ENCODE measurements around the gene FOXA2.
"Not testable (repeated sequence)": the region's sequence is repeated elsewhere in the genome, so short reads cannot be mapped to it uniquely, and the experiment has no call there.

Gene FOXA2

GRCh38 chr20:22584522-22584921 is at the start of gene FOXA2:
Gene FOXA2 (minus strand): TSS chr20:22584572. CDS start chr20:22584278, 294 bp downstream.
- DNase-seq (ENCODE audit: low spot score) = no peak

- no peak for DNase-seq (ENCODE audit: low spot score)
Observed at GRCh38 chr20:22630701-22631100, 46.3 kb upstream of the FOXA2 start.

- no peak for DNase-seq (ENCODE audit: low spot score)
Observed at GRCh38 chr20:22629927-22630326, 45.6 kb upstream of the FOXA2 start.

GRCh38 chr20:22629447-22629846 is 45.1 kb upstream of the FOXA2 start:
- DNase-seq (ENCODE audit: low spot score) = no peak

- no peak for DNase-seq (ENCODE audit: low spot score)
Observed at GRCh38 chr20:22626496-22626895, 42.1 kb upstream of the FOXA2 start.

GRCh38 chr20:22623211-22623610 is 38.8 kb upstream of the FOXA2 start:
- DNase-seq (ENCODE audit: low spot score) = no peak

GRCh38 chr20:22620342-22620741 is 36.0 kb upstream of the FOXA2 start:
- no peak for DNase-seq (ENCODE audit: low spot score)

GRCh38 chr20:22619806-22620205 is 35.4 kb upstream of the FOXA2 start:
- DNase-seq (ENCODE audit: low spot score) = no peak

GRCh38 chr20:22619272-22619671 is 34.9 kb upstream of the FOXA2 start:
- DNase-seq (ENCODE audit: low spot score) = no peak

- no peak for DNase-seq (ENCODE audit: low spot score)
Observed at GRCh38 chr20:22617160-22617559, 32.8 kb upstream of the FOXA2 start.

GRCh38 chr20:22616551-22616950 is 32.2 kb upstream of the FOXA2 start:
- DNase-seq (ENCODE audit: low spot score) = no peak

- no peak for DNase-seq (ENCODE audit: low spot score)
Observed at GRCh38 chr20:22615425-22615824, 31.1 kb upstream of the FOXA2 start.

GRCh38 chr20:22611636-22612035 is 27.3 kb upstream of the FOXA2 start:
- DNase-seq (ENCODE audit: low spot score) = no peak

GRCh38 chr20:22607695-22608094 is 23.3 kb upstream of the FOXA2 start:
- DNase-seq (ENCODE audit: low spot score) = no peak

- DNase-seq (ENCODE audit: low spot score) = no peak
Observed at GRCh38 chr20:22604815-22605214, 20.4 kb upstream of the FOXA2 start.

GRCh38 chr20:22601361-22602141 is 17.2 kb upstream of the FOXA2 start:
- DNase-seq (ENCODE audit: low spot score) = no peak

- not testable (repeated sequence) for DNase-seq (ENCODE audit: low spot score)
Observed at GRCh38 chr20:22599258-22599657, 14.9 kb upstream of the FOXA2 start.

GRCh38 chr20:22597303-22597702 is 12.9 kb upstream of the FOXA2 start:
- no peak for DNase-seq (ENCODE audit: low spot score)

GRCh38 chr20:22590662-22591061 is 6.3 kb upstream of the FOXA2 start:
- DNase-seq (ENCODE audit: low spot score) = no peak

GRCh38 chr20:22586645-22587310 is 2.4 kb upstream of the FOXA2 start:
- DNase-seq (ENCODE audit: low spot score) = no peak

GRCh38 chr20:22585786-22586493 is 1.6 kb upstream of the FOXA2 start:
- no peak for DNase-seq (ENCODE audit: low spot score)

- DNase-seq (ENCODE audit: low spot score) = no peak
Observed at GRCh38 chr20:22584922-22585785, 782 bp upstream of the FOXA2 start.

Measured in CD4-positive, alpha-beta T cell treated with Interleukin-15 for 4 hours (primary cell).